ENCODE results near the gene KIF21A.

The KIF21A gene

GRCh38 chr12:39372929-39373328, 70.0 kb downstream of the KIF21A start:
- Histone ChIP-seq H3K9me3 (ENCODE audit: control insufficient read depth, low read length) (no peaks in the 10 kb centered on the region), H3K36me3 (ENCODE audit: control insufficient read depth, insufficient read depth, low read length) (no peaks in the 10 kb centered on the region), H3K4me3 (ENCODE audit: low read depth, low read length) (no peak overlapping the region), H3K9ac (no peak overlapping the region), H3K79me2 (no peaks in the 10 kb centered on the region), H3K4me2 (ENCODE audit: low read length) (no peak overlapping the region), H3K4me1 (peaks cover 4% of the 10 kb centered on the region), H2AFZ (no peak overlapping the region), H3K27ac (no peak overlapping the region), H3K27me3 (ENCODE audit: control insufficient read depth, insufficient read depth, low read length) (no peaks in the 10 kb centered on the region)
- TF ChIP-seq CTCF (IDR thresholded peaks at IDR 0.05): no peak

GRCh38 chr12:39372204-39372925, 70.6 kb downstream of the KIF21A start:
- Histone ChIP-seq H3K9me3 (ENCODE audit: control insufficient read depth, low read length) (no peaks in the 10 kb centered on the region), H3K4me2 (ENCODE audit: low read length) (no peak overlapping the region), H3K27ac (no peak overlapping the region), H3K27me3 (ENCODE audit: control insufficient read depth, insufficient read depth, low read length) (no peaks in the 10 kb centered on the region), H3K36me3 (ENCODE audit: control insufficient read depth, insufficient read depth, low read length) (no peaks in the 10 kb centered on the region), H3K79me2 (no peaks in the 10 kb centered on the region), H3K9ac (no peak overlapping the region), H2AFZ (no peak overlapping the region), H3K4me1 (peaks cover 4% of the 10 kb centered on the region), H3K4me3 (ENCODE audit: low read depth, low read length) (no peak overlapping the region)
- no peak for TF ChIP-seq CTCF (IDR thresholded peaks at IDR 0.05)

- Histone ChIP-seq H3K9me3 (ENCODE audit: control insufficient read depth, low read length) (no peaks in the 10 kb centered on the region), H3K9ac (no peak overlapping the region), H3K27ac (no peak overlapping the region), H3K36me3 (ENCODE audit: control insufficient read depth, insufficient read depth, low read length) (no peaks in the 10 kb centered on the region), H3K27me3 (ENCODE audit: control insufficient read depth, insufficient read depth, low read length) (no peaks in the 10 kb centered on the region), H3K4me3 (ENCODE audit: low read depth, low read length) (no peak overlapping the region), H3K79me2 (no peaks in the 10 kb centered on the region), H2AFZ (no peak overlapping the region), H3K4me1 (no peaks in the 10 kb centered on the region), H3K4me2 (ENCODE audit: low read length) (no peak overlapping the region)
- TF ChIP-seq CTCF (IDR thresholded peaks at IDR 0.05): no peak
Observed at GRCh38 chr12:39369756-39370155, 73.2 kb downstream of the KIF21A start.

GRCh38 chr12:39368891-39369290, 74.0 kb downstream of the KIF21A start:
- Histone ChIP-seq H3K4me2 (ENCODE audit: low read length) (no peak overlapping the region), H3K9me3 (ENCODE audit: control insufficient read depth, low read length) (no peaks in the 10 kb centered on the region)
- TF ChIP-seq CTCF (IDR thresholded peaks at IDR 0.05): no peak

GRCh38 chr12:39368096-39368495, 74.8 kb downstream of the KIF21A start:
- Histone ChIP-seq H3K79me2 (no peaks in the 10 kb centered on the region), H3K27ac (no peak overlapping the region), H3K4me3 (ENCODE audit: low read depth, low read length) (no peak overlapping the region), H3K9me3 (ENCODE audit: control insufficient read depth, low read length) (no peaks in the 10 kb centered on the region), H2AFZ (no peak overlapping the region), H3K36me3 (ENCODE audit: control insufficient read depth, insufficient read depth, low read length) (no peaks in the 10 kb centered on the region), H3K9ac (no peak overlapping the region), H3K27me3 (ENCODE audit: control insufficient read depth, insufficient read depth, low read length) (no peaks in the 10 kb centered on the region), H3K4me1 (no peaks in the 10 kb centered on the region), H3K4me2 (ENCODE audit: low read length) (no peak overlapping the region)
- no peak for TF ChIP-seq CTCF (IDR thresholded peaks at IDR 0.05)

More at GRCh38 chr12:39368891-39369290, 74.0 kb downstream of the KIF21A start:
- Histone ChIP-seq H3K36me3 (ENCODE audit: control insufficient read depth, insufficient read depth, low read length) (no peaks in the 10 kb centered on the region), H3K4me1 (no peaks in the 10 kb centered on the region), H3K79me2 (no peaks in the 10 kb centered on the region), H3K27me3 (ENCODE audit: control insufficient read depth, insufficient read depth, low read length) (no peaks in the 10 kb centered on the region), H2AFZ (no peak overlapping the region), H3K4me3 (ENCODE audit: low read depth, low read length) (no peak overlapping the region), H3K27ac (no peak overlapping the region), H3K9ac (no peak overlapping the region)

Data from parathyroid adenoma (tissue), 2 donors.